H9 (cell line): ENCODE measurements around the gene MBNL1. TPM values are rescaled to one million over a fixed set of nuclear protein-coding genes. Genes with fewer than 3 reads are reported as not detected.

ENCODE experiments used
- DNase-seq: peaks from one replicate; pipeline ENCODE4 v3.0.0-alpha.2; 2017
- H2AFZ ChIP-seq: one replicate; pipeline ENCODE4 v1.6.1; 2013; ENCODE audit warnings: mild to moderate bottlenecking, low read length, control low read depth, moderate library complexity
- H2AK5ac ChIP-seq: 2 replicates; pipeline ENCODE4 v1.6.1; 2013; ENCODE audit warnings: low read length, control low read depth, mixed read lengths; ENCODE audit not compliant: insufficient read length
- H2BK120ac ChIP-seq: one replicate; pipeline ENCODE4 v1.6.1; 2013; ENCODE audit warnings: low read depth, mild to moderate bottlenecking, low read length, control low read depth, inconsistent platforms; ENCODE audit not compliant: poor library complexity, severe bottlenecking
- H2BK12ac ChIP-seq: 2 replicates; pipeline ENCODE4 v1.6.1; 2013; ENCODE audit warnings: low read length, control low read depth, mixed read lengths, low read depth; ENCODE audit not compliant: insufficient read length
- H2BK15ac ChIP-seq: 2 replicates; pipeline ENCODE4 v1.6.1; 2013; ENCODE audit warnings: low read depth, low read length, control low read depth
- H2BK20ac ChIP-seq: one replicate; pipeline ENCODE4 v1.6.1; 2013; ENCODE audit warnings: low read depth, mild to moderate bottlenecking, low read length, control low read depth, inconsistent platforms; ENCODE audit not compliant: poor library complexity, severe bottlenecking
- H2BK5ac ChIP-seq: 2 replicates; pipeline ENCODE4 v1.6.1; 2013; ENCODE audit warnings: low read length, control low read depth, mixed read lengths; ENCODE audit not compliant: insufficient read length
- H3K14ac ChIP-seq: 2 replicates; pipeline ENCODE4 v1.6.1; 2013; ENCODE audit warnings: low read length, control low read depth; ENCODE audit not compliant: insufficient read depth
- H3K18ac ChIP-seq: 2 replicates; pipeline ENCODE4 v1.6.1; 2013; ENCODE audit warnings: low read depth, mild to moderate bottlenecking, mixed read lengths, low read length, control low read depth; ENCODE audit not compliant: insufficient read length
- H3K23ac ChIP-seq: 2 replicates; pipeline ENCODE4 v1.6.1; 2013; ENCODE audit warnings: low read length, control low read depth, mixed read lengths, low read depth; ENCODE audit not compliant: insufficient read length
- H3K23me2 ChIP-seq: 2 replicates; pipeline ENCODE4 v1.6.1; 2013; ENCODE audit warnings: low read depth, mild to moderate bottlenecking, mixed read lengths, low read length, control low read depth; ENCODE audit not compliant: insufficient read length, poor library complexity, severe bottlenecking
- H3K27ac ChIP-seq: 2 replicates; pipeline ENCODE4 v1.5.1; 2013; ENCODE audit warnings: low read length, control low read depth, mixed read lengths, low read depth; ENCODE audit not compliant: insufficient read length
- H3K27me3 ChIP-seq: 2 replicates; pipeline ENCODE4 v1.6.1; 2013; ENCODE audit warnings: low read length, control low read depth, inconsistent platforms; ENCODE audit not compliant: insufficient read depth
- H3K4ac ChIP-seq: 2 replicates; pipeline ENCODE4 v1.6.1; 2013; ENCODE audit warnings: low read depth, mild to moderate bottlenecking, control low read depth, inconsistent platforms, low read length, moderate library complexity
- H3K4me1 ChIP-seq: 2 replicates; pipeline ENCODE4 v1.6.1; 2013; ENCODE audit warnings: low read length, control low read depth, inconsistent platforms; ENCODE audit not compliant: insufficient read depth
- H3K4me2 ChIP-seq: 2 replicates; pipeline ENCODE4 v1.6.1; 2013; ENCODE audit warnings: low read length, control low read depth, mixed read lengths; ENCODE audit not compliant: insufficient read length, insufficient read depth
- H3K56ac ChIP-seq: 2 replicates; pipeline ENCODE4 v1.6.1; 2013; ENCODE audit warnings: low read depth, mild to moderate bottlenecking, mixed read lengths, low read length, control low read depth; ENCODE audit not compliant: insufficient read length
- H3K79me1 ChIP-seq: 2 replicates; pipeline ENCODE4 v1.6.1; 2013; ENCODE audit warnings: low read depth, mild to moderate bottlenecking, moderate library complexity, low read length, control low read depth, inconsistent platforms; ENCODE audit not compliant: insufficient read depth, poor library complexity, severe bottlenecking
- H3K79me2 ChIP-seq: 2 replicates; pipeline ENCODE4 v1.6.1; 2013; ENCODE audit warnings: low read length, control low read depth, inconsistent platforms; ENCODE audit not compliant: insufficient read depth
- H3K9ac ChIP-seq: 2 replicates; pipeline ENCODE4 v1.6.1; 2013; ENCODE audit warnings: low read length, control low read depth, mixed read lengths; ENCODE audit not compliant: insufficient read length; ENCODE audit errors: extremely low read depth
- H3K9me3 ChIP-seq: one replicate; pipeline ENCODE4 v1.6.1; 2013; ENCODE audit warnings: low read depth, low read length, inconsistent platforms; ENCODE audit not compliant: control insufficient read depth
- H3T11ph ChIP-seq: one replicate; pipeline ENCODE4 v1.6.1; 2013; ENCODE audit warnings: mild to moderate bottlenecking, low read length, control low read depth, inconsistent platforms
- H4K20me1 ChIP-seq: one replicate; pipeline ENCODE4 v1.6.1; 2013; ENCODE audit not compliant: control insufficient read depth, insufficient read length, insufficient read depth
- H4K5ac ChIP-seq: 2 replicates; pipeline ENCODE4 v1.6.1; 2013; ENCODE audit warnings: low read depth, mild to moderate bottlenecking, mixed read lengths, low read length, control low read depth; ENCODE audit not compliant: insufficient read length
- H4K8ac ChIP-seq: replicated peaks from 2 replicates; pipeline ENCODE4 v1.6.1; 2013; ENCODE audit warnings: low read length, control low read depth, mixed read lengths, low read depth; ENCODE audit not compliant: insufficient read length
- H4K91ac ChIP-seq: 2 replicates; pipeline ENCODE4 v1.6.1; 2013; ENCODE audit warnings: low read depth, mild to moderate bottlenecking, moderate library complexity, mixed read lengths, low read length, control low read depth; ENCODE audit not compliant: insufficient read length
- H3K27ac Mint-ChIP-seq, 3 experiments: 2 replicates in 2 of 3; 3 replicates in 1 of 3; pipeline ENCODE4 v1.8.0; 2020 to 2021; ENCODE audit warnings: mixed read lengths in 3 of 3, mild to moderate bottlenecking in 1 of 3, moderate library complexity in 1 of 3
- H3K27me3 Mint-ChIP-seq: 2 replicates; pipeline ENCODE4 v1.8.0; 2021; ENCODE audit warnings: low read depth, mild to moderate bottlenecking, moderate library complexity, mixed read lengths
- H3K36me3 Mint-ChIP-seq, 3 experiments: 2 replicates in 2 of 3; 3 replicates in 1 of 3; pipeline ENCODE4 v1.8.0; 2020 to 2021; ENCODE audit warnings: low read depth in 3 of 3, mixed read lengths in 3 of 3; ENCODE audit not compliant: insufficient read depth in 1 of 3
- H3K4me1 Mint-ChIP-seq, 2 experiments: 2 replicates each; pipeline ENCODE4 v1.8.0; 2020; ENCODE audit warnings: mixed read lengths in 2 of 2
- H3K4me3 Mint-ChIP-seq, 2 experiments: 2 replicates in 1 of 2; 3 replicates in 1 of 2; pipeline ENCODE4 v1.8.0; 2020 to 2021; ENCODE audit warnings: mild to moderate bottlenecking in 2 of 2, mixed read lengths in 2 of 2, moderate library complexity in 1 of 2
- H3K9me3 Mint-ChIP-seq, 2 experiments: 2 replicates in 1 of 2; 3 replicates in 1 of 2; pipeline ENCODE4 v1.8.0; 2020; ENCODE audit warnings: mild to moderate bottlenecking in 2 of 2, mixed read lengths in 2 of 2, moderate library complexity in 1 of 2
- CTCF ChIP-seq: fragments of 200-600 bp; sonication (generic); conservative IDR thresholded peaks from 3 replicates; pipeline ENCODE4 v1.8.0; 2021; ENCODE audit warnings: antibody characterized with exemption, mild to moderate bottlenecking
- WGBS: extraction: QIAGEN DNeasy Blood & Tissue Kit; methylation state at CpG from one replicate; pipeline ENCODE4 v1.1.7; 2013; ENCODE audit warnings: missing lambda C conversion rate, low lambda C conversion rate, mixed read lengths; ENCODE audit not compliant: insufficient read length; ENCODE audit errors: extremely low coverage; 5-methylcytosine and 5-hydroxymethylcytosine counted together
- total RNA-seq: library from RNA; stranded (reverse); gene quantifications from 2 replicates; pipeline ENCODE4 v1.2.1, GENCODE V29; 2021

The MBNL1 gene
- total RNA-seq, 1 experiment from 2014 or later, result 14.9 TPM

- peak overlapping the region in 2 of 3 experiments; percentile 10 to 29; a peak in 4 of 7 replicates for H3K27ac Mint-ChIP-seq
- no peak for TF ChIP-seq CTCF
- no peak overlapping the region for H2AFZ ChIP-seq
- H4K20me1 ChIP-seq, result no peaks in the 10 kb centered on the region
- no peak overlapping the region for H3K4me3 Mint-ChIP-seq
- peaks cover 30 to 42% of the 10 kb centered on the region in 2 experiments for H3K4me1 Mint-ChIP-seq
- H4K5ac ChIP-seq, result no peak overlapping the region
- DNase-seq, result no peak
- H2BK12ac ChIP-seq, result no peak overlapping the region
- H2AK5ac ChIP-seq, result no peak overlapping the region
- no peak overlapping the region for H3K4ac ChIP-seq
- WGBS, result no CpG with 5 or more reads among the region's 1 CpG
- H3K18ac ChIP-seq, result no peak overlapping the region
- H3K9me3 Mint-ChIP-seq, result no peaks in the 10 kb centered on the region
- no peak overlapping the region for H3K23ac ChIP-seq
- H3K4me1 ChIP-seq, result no peaks in the 10 kb centered on the region
- no peak overlapping the region for H2BK15ac ChIP-seq
- H3K79me1 ChIP-seq, result no peaks in the 10 kb centered on the region
- H2BK120ac ChIP-seq, result no peak overlapping the region
- no peaks in the 10 kb centered on the region for H3K9me3 ChIP-seq
- H3K27me3 Mint-ChIP-seq, result no peaks in the 10 kb centered on the region
- H3K23me2 ChIP-seq, result no peaks in the 10 kb centered on the region
- no peaks in the 10 kb centered on the region for H3K36me3 Mint-ChIP-seq
- no peaks in the 10 kb centered on the region for H3K27me3 ChIP-seq
- no peak overlapping the region for H3K27ac ChIP-seq
- no peak overlapping the region for H3K14ac ChIP-seq
- no peak overlapping the region for H2BK5ac ChIP-seq
- H3K4me2 ChIP-seq, result no peak overlapping the region
- H2BK20ac ChIP-seq, result no peak overlapping the region
- no peak overlapping the region for H3T11ph ChIP-seq
- H4K8ac ChIP-seq, result no peak overlapping the region
- no peak overlapping the region for H4K91ac ChIP-seq
- H3K9ac ChIP-seq, result no peak overlapping the region
- no peak overlapping the region for H3K56ac ChIP-seq
- H3K79me2 ChIP-seq, result peaks cover 5% of the 10 kb centered on the region; the same call in 1 of the 2 replicates
Measured at GRCh38 chr3:152295806-152296205, 27.1 kb downstream of the MBNL1 start.
